ENCODE measurements around the gene RPL21.
A peak's percentile ranks its signal among the peaks of the same experiment; 100 is the strongest.

Gene RPL21

DNA sequence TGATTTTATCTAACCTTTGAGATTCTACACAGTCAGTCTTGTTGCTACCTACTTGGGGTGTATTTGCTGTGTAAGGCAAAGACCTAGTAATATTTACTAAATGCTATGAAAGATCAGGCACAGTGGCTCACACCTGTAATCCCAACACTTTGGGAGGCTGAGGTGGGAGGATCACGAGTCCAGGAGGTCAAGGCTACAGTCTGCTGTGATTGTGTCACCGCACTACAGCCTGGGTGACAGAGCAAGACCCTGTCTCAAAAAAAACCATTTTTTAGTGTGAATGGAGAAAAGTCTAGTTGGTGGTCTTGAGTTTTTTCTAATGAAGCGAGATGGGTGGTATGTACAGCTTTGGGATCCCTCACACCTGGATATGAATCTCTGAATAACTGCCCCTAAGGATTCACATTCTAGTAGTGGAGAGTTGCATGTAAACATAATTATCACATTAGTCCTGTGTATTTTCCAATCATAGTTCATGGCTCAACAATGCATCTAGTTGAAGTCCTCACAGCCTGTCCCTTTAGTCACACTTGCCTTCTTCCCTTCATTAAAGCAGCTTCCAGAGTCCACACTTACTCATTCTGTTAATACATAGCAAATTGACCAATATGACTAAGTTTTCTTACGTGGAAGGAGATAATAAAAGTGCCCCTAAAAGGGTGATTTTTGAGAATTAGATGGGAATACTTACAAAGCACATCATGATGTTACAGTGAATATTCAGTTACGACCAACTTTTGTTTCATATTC, 7.5 kb downstream of the RPL21 start:
- DNase-seq: no peak

GRCh38 chr13:27259831-27260230, 8.5 kb downstream of the RPL21 start:
- DNase-seq: no peak

- DNase-seq: no peak
Measured at GRCh38 chr13:27261396-27261795, 10.0 kb downstream of the RPL21 start.

GRCh38 chr13:27263438-27263837, 12.1 kb downstream of the RPL21 start:
- DNase-seq: no peak

- no peak for DNase-seq
Measured at GRCh38 chr13:27264181-27264580, 12.8 kb downstream of the RPL21 start.

GRCh38 chr13:27264648-27265047, 13.3 kb downstream of the RPL21 start:
- no peak for DNase-seq

DNA sequence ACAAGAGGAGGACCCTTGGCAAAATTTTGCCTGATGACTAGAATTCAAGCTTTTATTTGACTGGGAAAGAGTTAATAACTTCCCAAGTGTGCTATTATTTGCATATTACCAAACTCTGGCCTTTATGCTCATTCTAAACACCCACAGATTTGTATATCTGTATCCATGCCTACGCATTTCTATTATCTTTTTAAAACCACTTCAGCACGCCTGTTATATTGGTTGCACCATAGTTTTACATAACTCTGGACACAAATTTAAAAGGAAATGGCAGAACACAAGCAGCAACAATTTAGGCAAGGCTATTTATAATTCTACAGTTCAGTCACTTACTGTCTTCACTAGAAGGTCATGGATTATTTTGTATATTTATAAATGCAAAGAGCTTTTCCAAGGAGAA, 15.6 kb downstream of the RPL21 start:
- no peak for DNase-seq

DNA sequence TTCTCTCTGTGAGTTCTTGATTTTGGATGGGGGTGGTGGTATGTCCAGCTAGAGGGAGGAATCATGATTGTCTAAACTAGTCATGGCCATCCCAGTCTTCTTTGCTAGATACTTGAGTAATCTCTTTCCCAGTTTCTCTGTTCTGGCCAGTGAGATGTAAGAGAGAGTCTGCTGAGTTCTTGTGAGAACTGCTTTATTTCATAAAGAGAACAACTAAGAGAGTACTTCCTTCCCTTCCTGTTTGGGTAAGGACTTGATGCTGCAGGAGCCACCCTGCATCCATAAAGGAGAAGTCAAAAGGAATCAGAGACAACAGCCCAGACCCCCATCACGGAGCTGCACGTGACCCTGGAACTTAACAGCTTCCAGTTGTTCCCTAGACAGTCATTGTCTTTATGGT, 16.2 kb downstream of the RPL21 start:
- no peak for DNase-seq

- DNase-seq: no peak
Measured at GRCh38 chr13:27269114-27269665, 17.8 kb downstream of the RPL21 start.

- peak; percentile 57 for DNase-seq
Measured at GRCh38 chr13:27270594-27271520, 19.5 kb downstream of the RPL21 start, which contains the start of gene RASL11A. RASL11A (plus strand) TSS chr13:27270830; CDS start chr13:27270945, 115 bp downstream.

GRCh38 chr13:27271570-27272096, 20.3 kb downstream of the RPL21 start:
- no peak for DNase-seq

DNA sequence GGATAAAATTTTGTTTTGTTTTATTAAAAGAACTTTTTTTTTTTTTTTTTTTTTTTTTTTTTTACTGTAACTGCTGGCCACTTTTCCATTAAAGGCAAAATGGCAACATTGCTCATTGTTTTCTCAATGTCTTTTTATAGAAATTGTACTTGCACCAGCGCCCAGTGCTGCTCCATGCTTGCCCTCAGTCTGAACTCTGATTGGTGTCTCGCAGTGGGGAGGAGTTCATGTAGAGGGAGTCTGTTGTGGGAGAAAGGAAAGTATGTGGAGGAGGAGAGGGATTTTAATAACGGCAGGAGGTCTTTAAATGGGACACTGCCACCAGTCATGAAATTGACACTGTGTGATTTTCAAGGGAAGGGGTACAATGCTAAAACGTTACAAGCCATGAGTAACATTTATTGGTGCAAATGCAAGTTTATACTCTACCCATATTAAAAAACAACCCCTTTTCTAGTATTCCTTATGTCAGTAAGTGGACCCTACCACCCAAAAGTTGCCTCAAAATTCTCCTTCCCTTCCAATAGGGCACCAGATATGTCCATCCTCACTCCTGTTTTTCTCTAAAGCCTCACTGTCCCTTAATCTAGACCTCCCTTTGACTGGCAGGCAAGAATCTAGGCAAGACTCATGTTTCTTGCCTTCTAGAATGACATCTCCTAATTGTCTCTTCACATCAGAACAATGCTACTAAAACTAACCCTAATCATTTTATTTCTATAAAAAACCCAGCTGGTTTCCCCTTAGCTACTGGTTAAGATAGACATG, 22.5 kb downstream of the RPL21 start:
- DNase-seq: no peak

DNA sequence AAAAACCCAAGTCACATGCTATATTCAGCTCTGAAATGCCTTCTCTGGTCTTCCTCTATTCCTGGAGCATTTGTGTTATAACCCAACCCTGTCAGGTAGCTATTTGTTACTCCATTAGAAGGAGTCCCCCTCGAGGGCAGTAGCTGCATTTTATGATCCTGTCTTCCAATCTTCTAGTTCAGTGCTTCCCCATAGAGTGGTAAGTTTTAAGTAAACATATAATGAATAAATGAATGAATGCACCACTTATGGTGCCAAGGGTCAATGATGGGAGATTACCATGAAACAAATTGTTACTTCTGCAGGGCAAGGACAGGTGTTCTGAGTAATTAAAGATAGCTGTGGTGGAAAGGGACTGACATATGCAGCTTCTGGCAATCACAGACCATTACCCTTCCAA, 23.3 kb downstream of the RPL21 start:
- no peak for DNase-seq

DNA sequence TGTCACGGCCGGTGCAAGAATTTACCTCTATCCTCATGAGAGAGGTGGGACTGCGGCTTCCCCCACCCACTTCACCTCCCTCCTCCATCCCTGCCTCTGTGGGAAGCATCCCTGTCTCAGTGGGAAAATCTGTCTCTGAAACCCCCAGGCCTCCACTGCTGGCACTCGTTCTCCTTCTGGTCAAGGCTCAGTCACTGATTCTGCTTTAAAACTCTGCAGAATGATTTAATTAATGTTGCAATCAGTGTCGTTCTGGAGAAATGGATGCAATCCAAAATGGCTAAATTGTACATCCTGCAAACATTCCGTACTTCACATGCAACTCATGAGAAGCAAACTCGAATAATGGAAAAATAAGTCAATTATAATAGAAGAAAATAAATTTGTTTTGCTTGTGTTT, 24.8 kb downstream of the RPL21 start:
- no peak for DNase-seq

DNA sequence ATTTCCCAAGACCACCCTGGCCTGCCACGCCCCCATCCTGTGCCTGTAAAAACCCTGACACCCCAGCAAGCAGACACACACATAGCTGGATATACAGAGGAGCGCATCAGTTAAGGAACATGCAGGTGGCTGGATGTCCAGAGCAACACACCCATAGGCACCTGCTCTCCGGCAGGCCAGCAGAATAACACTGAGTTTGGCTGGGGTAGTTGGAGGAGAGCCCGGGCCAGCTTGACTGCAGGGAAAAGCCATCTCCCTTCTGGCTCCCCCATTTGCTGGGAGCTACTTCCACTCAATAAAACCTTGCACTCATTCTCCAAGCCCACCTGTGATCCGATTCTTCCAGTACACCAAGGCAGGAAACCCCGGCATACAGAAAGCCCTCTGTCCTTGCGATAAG, 28.1 kb downstream of the RPL21 start:
- no peak for DNase-seq

DNA sequence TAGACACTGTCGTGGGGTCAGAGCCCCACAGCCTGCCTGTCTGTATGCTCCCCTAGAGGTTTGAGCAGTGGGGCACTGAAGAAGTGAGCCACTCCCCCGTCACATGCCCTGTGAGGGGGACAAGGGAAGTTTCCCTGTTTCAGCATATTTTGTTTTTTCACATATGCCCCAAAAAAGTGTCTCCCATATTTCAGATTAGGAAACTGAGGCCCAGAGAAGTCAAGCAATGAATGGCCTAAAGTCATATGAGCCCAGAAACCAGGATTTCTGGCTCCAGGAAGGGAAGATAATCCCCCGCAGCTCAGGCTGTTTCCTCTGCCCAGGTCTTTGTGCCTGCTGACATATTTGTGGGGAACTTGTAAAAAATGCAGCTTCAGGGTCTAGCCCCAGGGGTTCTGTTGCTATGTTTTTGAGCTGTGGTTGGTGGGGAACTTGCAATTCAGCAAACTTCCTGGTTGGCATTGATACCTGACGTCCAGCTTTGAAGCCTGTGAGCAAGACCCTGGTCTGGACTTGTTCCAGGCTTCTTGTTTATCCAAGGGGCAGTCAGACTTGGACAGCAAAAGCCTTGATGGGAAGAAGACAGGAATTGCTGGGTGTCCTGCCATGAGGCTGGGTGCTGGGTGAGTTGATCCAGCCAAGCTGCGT, 28.8 kb downstream of the RPL21 start:
- no peak for DNase-seq

DNA sequence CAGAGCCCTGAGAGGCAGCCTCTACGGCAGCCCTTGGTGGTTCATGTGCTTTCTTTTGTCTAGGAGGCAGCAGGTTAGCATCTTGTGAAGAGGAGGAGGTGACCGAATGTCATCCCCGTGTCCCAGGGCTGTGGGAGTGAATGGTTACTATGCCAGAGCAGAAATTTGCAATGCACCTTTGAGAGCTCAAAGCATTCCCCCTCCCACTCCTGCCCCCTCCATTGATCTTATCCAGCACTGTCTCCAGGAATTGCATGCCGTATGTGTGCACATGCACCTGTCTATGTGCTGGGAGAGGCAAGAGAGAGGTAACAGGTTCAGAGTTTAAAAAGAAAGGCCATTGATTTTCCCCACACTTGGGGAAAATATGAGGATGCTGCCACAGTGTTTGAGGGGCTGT, 29.5 kb downstream of the RPL21 start:
- DNase-seq: no peak

DNA sequence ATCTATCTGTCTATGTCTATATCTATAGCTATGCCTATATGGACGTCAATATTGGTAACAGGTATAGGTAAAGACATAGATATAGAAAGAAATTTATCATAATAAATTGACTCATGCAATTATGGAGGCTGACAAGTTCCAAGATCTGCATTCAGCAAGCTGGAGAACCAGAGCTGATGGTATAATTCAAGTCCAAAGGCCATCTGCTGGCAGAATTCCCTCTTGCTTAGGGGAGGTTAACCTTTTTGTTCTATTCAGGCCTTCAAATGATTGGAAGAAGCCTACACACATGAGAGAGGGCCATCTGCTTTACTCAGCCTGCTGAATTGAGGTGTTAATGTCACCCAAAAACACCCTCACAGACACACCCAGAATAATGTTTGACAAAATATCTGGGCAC, 30.1 kb downstream of the RPL21 start:
- DNase-seq: no peak

- DNase-seq: no peak
Measured at GRCh38 chr13:27283906-27284493, 32.6 kb downstream of the RPL21 start.

- DNase-seq: no peak
Measured at GRCh38 chr13:27288392-27288791, 37.0 kb downstream of the RPL21 start.

- DNase-seq: no peak
Measured at GRCh38 chr13:27289011-27289665, 37.8 kb downstream of the RPL21 start.

Measured in stimulated activated CD4-positive, alpha-beta T cell treated with anti-CD3 and anti-CD28 coated beads, Interleukin-1b, Interleukin-23, amount 100 ng/mL, for 48 hours (primary cell).